ENCODE measurements around the gene AARSD1.

Gene AARSD1

GRCh38 chr17:42989726-42990652, 25.7 kb upstream of the AARSD1 start:
- Histone ChIP-seq H3K4me1 (no peaks in the 10 kb centered on the region), H3K4me2 (ENCODE audit: low read length) (no peak overlapping the region), H3K79me2 (peaks cover 16% of the 10 kb centered on the region), H3K36me3 (ENCODE audit: control insufficient read depth, insufficient read depth, low read length) (no peaks in the 10 kb centered on the region), H2AFZ (no peak overlapping the region), H3K27me3 (ENCODE audit: control insufficient read depth, insufficient read depth, low read length) (no peaks in the 10 kb centered on the region), H3K27ac (no peak overlapping the region), H3K9me3 (ENCODE audit: control insufficient read depth, low read length) (no peaks in the 10 kb centered on the region), H3K9ac (no peak overlapping the region), H3K4me3 (ENCODE audit: low read depth, low read length) (no peak overlapping the region)
- TF ChIP-seq, protein P1, sequence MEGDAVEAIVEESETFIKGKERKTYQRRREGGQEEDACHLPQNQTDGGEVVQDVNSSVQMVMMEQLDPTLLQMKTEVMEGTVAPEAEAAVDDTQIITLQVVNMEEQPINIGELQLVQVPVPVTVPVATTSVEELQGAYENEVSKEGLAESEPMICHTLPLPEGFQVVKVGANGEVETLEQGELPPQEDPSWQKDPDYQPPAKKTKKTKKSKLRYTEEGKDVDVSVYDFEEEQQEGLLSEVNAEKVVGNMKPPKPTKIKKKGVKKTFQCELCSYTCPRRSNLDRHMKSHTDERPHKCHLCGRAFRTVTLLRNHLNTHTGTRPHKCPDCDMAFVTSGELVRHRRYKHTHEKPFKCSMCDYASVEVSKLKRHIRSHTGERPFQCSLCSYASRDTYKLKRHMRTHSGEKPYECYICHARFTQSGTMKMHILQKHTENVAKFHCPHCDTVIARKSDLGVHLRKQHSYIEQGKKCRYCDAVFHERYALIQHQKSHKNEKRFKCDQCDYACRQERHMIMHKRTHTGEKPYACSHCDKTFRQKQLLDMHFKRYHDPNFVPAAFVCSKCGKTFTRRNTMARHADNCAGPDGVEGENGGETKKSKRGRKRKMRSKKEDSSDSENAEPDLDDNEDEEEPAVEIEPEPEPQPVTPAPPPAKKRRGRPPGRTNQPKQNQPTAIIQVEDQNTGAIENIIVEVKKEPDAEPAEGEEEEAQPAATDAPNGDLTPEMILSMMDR (IDR thresholded peaks at IDR 0.05), result no peak

DNA sequence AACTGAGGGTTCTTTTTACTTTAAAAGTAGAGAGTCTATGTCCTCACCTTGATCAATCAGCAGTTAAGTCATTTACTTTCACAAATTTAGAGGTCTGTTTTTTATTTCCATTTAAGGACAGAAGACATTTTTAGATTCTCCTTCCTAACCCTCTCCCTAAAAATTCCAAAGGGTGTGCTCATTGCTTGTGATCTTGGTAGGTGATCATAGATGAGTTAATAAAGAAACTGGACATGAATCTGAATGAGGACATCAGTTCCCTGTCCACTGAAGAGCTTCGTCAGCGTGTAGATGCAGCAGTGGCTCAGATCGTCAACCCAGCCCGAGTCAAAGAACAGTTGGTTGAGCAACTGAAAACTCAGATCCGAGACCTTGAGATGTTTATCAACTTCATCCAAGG, 24.9 kb upstream of the AARSD1 start:
- Histone ChIP-seq H3K27ac (no peak overlapping the region), H3K4me2 (ENCODE audit: low read length) (no peak overlapping the region), H3K27me3 (ENCODE audit: control insufficient read depth, insufficient read depth, low read length) (no peaks in the 10 kb centered on the region), H2AFZ (no peak overlapping the region), H3K9ac (no peak overlapping the region), H3K9me3 (ENCODE audit: control insufficient read depth, low read length) (no peaks in the 10 kb centered on the region), H3K36me3 (ENCODE audit: control insufficient read depth, insufficient read depth, low read length) (no peaks in the 10 kb centered on the region), H3K79me2 (peaks cover 22% of the 10 kb centered on the region), H3K4me3 (ENCODE audit: low read depth, low read length) (no peak overlapping the region), H3K4me1 (no peaks in the 10 kb centered on the region)
- TF ChIP-seq, protein P1 (IDR thresholded peaks at IDR 0.05), result no peak

DNA sequence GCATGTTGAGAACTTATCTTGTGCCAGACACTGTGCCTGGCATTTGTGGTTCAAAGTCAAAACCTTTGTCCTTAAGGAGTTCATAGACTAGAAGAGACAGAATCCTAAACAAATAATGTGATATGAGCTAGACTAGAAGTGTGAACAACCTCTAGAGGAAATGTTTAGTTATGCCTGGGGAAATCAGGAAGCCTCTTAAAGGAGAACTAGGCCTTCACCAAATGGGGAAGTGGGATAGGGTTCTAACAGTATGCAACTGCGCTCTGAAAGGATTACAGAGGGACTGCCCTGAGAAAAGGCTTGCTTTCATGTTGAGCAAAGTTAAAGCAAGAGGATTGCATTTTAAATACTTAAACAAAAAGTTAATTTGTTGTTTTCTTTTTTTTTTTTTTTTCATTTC, 21.0 kb upstream of the AARSD1 start:
- H2AFZ ChIP-seq, result no peak overlapping the region
- TF ChIP-seq, protein P1 (IDR thresholded peaks at IDR 0.05), result no peak
- peaks cover 3% of the 10 kb centered on the region for H3K4me1 ChIP-seq
- H3K36me3 ChIP-seq (ENCODE audit: control insufficient read depth, insufficient read depth, low read length), result no peaks in the 10 kb centered on the region
- H3K27ac ChIP-seq, result no peak overlapping the region
- no peak overlapping the region for H3K9ac ChIP-seq
- no peaks in the 10 kb centered on the region for H3K27me3 ChIP-seq (ENCODE audit: control insufficient read depth, insufficient read depth, low read length)
- H3K4me2 ChIP-seq (ENCODE audit: low read length), result no peak overlapping the region
- peaks cover 46% of the 10 kb centered on the region for H3K79me2 ChIP-seq
- no peaks in the 10 kb centered on the region for H3K9me3 ChIP-seq (ENCODE audit: control insufficient read depth, low read length)
- H3K4me3 ChIP-seq (ENCODE audit: low read depth, low read length), result no peak overlapping the region

- H3K4me3 ChIP-seq (ENCODE audit: low read depth, low read length), result no peak overlapping the region
- peaks cover 43% of the 10 kb centered on the region for H3K79me2 ChIP-seq
- no peak overlapping the region for H2AFZ ChIP-seq
- H3K27me3 ChIP-seq (ENCODE audit: control insufficient read depth, insufficient read depth, low read length), result no peaks in the 10 kb centered on the region
- no peaks in the 10 kb centered on the region for H3K36me3 ChIP-seq (ENCODE audit: control insufficient read depth, insufficient read depth, low read length)
- H3K9me3 ChIP-seq (ENCODE audit: control insufficient read depth, low read length), result no peaks in the 10 kb centered on the region
- H3K27ac ChIP-seq, result no peak overlapping the region
- H3K4me2 ChIP-seq (ENCODE audit: low read length), result no peak overlapping the region
- H3K4me1 ChIP-seq, result peaks cover 3% of the 10 kb centered on the region
- no peak overlapping the region for H3K9ac ChIP-seq
- TF ChIP-seq, protein P1 (IDR thresholded peaks at IDR 0.05), result no peak
Observed at GRCh38 chr17:42982266-42982665, 18.0 kb upstream of the AARSD1 start.
